ENCODE data around the gene SLFN13. TPM values are rescaled to one million over a fixed set of nuclear protein-coding genes. Genes with fewer than 3 reads are reported as not detected.

SLFN13 gene
- total RNA-seq, 4 donors from 2014 or later = 3.1 to 9.6 (median 5.8) TPM

DNA sequence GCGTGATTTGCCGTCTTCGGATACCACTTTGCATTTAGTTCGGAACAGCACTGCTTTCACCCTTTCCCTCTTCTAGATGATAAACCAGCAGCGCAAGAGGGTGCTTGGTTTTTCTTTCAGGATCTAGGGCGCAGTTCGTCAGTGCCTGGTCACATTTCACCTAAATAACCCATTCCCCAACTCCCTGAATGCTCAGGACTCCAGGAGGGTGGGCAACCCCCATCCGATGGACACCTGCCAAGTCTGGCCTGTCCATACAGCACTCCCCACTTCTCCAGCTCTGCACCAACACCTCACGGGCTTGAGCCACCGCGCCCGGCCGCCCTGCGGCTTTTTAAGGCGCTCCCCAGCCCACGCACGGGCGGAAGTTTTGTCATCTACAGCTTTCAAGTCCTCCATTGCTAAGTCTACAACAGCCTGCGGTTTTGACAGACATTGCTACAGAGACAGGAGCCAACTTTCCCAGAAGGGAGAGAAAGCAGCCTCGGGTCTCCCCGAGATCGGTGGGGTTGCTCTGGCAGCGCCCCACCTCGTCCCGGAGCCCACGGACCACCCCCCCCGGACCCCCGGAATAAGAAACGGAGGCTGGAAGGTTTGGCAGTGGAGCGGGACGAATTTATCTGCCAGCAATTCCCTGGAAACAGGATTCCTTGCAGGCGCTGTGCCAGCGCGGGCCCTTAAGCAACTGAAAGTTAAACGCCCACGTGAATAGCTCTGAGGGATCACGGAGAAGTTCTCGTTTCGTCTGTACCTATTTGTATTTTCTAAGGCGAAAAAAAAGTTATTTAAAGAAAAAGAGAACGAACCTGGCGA, 38.6 kb upstream of the SLFN13 start:
- TF ChIP-seq, protein P1, sequence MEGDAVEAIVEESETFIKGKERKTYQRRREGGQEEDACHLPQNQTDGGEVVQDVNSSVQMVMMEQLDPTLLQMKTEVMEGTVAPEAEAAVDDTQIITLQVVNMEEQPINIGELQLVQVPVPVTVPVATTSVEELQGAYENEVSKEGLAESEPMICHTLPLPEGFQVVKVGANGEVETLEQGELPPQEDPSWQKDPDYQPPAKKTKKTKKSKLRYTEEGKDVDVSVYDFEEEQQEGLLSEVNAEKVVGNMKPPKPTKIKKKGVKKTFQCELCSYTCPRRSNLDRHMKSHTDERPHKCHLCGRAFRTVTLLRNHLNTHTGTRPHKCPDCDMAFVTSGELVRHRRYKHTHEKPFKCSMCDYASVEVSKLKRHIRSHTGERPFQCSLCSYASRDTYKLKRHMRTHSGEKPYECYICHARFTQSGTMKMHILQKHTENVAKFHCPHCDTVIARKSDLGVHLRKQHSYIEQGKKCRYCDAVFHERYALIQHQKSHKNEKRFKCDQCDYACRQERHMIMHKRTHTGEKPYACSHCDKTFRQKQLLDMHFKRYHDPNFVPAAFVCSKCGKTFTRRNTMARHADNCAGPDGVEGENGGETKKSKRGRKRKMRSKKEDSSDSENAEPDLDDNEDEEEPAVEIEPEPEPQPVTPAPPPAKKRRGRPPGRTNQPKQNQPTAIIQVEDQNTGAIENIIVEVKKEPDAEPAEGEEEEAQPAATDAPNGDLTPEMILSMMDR (IDR thresholded peaks at IDR 0.05; ENCODE audit: low read depth) = no peak

DNA sequence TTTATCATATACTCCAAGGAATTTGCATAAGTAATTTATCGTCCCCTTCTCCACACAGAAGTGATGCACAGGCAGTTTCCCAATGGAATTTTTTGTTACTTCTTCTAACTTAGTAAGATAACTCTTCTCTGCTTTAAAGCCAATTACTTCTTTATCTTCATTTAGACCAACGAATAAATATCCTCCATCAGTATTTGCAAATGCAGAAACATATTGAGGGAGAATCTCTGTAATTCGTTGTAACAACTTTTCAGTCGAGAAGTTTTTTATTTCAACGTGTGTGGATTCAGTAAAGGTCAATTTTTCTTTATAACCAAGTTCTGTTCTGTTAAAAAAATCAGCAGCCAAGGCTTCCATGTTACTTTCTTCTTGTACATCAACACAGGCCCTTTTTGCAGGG, 30.7 kb upstream of the SLFN13 start:
- TF ChIP-seq, protein P1 (IDR thresholded peaks at IDR 0.05; ENCODE audit: low read depth) = no peak

DNA sequence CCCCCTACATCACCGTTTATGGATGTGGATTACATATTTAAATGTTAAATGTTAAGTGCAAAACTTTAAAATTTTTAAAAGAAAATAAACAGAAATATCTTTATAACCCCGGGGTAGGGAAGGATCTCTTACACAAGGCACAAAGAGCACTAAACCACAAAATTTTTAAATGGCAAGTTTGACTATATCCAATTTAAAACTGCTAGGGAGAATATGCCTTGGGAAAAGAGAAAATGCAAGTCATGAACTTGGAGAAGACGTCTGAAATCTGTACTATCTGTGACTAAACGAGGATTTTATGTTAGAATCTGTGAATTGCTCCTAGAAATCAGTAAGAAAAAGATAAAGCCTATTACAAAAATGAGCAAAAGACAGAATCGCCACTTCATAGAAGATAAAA, 28.7 kb upstream of the SLFN13 start:
- TF ChIP-seq, protein P1 (IDR thresholded peaks at IDR 0.05; ENCODE audit: low read depth) = no peak

DNA sequence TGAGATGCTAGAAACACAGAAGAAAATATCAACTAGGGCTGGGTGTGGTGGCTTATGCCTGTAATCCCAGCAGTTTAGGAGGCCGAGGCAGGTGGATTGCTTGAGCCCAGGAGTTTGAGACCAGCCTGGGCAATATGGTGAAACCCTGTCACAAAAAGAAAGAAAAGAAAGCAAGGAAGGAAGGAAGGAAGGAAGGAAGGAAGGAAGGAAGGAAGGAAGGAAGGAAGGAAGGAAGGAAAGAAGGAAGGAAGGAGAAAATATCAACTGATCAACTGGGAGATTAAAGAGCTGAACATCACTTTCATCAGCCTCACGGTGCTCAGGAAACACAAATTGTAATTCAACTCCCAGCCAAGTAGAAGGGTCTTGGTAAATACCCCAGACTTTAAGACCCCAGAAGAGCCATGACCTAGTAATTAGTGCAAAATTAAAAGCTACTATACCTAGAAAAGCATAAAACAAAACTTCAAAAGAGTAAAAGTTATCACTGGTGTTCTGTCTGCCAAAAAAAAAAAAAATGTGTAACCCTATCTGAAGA, 27.8 kb upstream of the SLFN13 start:
- TF ChIP-seq, protein P1 (IDR thresholded peaks at IDR 0.05; ENCODE audit: low read depth) = no peak

DNA sequence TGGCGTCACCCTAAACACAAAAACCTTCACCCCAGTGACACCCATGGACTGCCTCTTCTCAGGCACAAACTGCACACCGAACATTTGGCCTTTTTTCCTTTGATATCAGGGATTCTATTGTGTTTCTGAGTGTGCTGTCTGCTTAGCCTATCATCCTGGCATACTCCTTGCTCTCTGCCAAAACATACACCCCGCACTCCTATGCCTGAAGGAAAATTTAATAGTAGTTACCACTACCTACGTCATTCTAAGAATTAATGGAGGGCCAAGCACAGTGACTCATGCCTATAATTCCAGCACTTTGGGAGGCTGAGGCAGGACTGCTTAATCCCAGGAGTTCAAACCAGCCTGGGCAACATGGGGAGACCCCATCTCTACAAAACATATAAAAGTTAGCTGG, 19.9 kb upstream of the SLFN13 start:
- TF ChIP-seq, protein P1 (IDR thresholded peaks at IDR 0.05; ENCODE audit: low read depth) = no peak

DNA sequence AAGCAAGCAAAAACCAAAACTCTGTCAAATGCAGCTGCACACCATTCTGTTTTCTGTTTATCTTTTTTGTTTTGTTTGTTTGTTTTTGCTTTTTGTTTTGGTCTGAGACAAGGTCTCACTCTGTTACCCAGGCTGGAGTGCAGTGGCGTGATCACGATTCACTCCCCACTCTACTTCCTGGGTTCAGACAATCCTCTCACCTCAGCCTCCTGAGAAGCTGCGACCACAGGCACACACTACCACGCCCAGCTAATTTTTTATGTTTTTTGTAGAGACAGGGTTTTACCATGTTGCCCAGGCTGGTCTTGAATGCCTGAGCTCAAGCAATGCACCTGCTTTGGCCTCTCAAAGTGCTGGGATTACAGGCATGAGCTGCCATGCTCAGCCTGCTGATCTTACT, 19.3 kb upstream of the SLFN13 start:
- TF ChIP-seq, protein P1 (IDR thresholded peaks at IDR 0.05; ENCODE audit: low read depth) = no peak

DNA sequence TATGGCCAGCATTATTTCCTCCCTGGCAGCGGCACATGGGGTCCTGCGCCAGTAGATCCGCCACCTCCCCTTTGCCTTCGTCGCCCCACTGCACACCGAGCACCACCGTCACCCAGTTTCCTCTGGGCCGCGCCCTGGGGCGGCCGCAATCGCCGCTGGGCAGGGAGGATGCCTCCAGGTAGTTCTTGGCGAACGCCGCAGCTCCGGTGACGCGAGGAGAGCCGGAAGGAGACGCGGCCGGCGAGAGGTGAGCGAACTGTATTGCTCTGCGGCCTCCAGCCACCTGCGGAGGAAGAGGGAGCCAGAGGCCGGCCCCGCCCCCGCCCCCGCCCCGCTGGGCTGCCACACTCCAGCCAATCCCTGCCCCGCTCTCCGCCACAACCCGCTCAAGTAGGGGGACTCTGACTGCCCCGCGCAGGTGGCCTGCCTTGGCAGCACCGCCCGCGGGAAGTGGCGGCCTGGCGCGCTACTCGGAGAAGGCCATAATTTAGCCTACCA, 11.8 kb upstream of the SLFN13 start:
- TF ChIP-seq, protein P1 (IDR thresholded peaks at IDR 0.05; ENCODE audit: low read depth) = no peak

All from subcutaneous adipose tissue (tissue), 4 donors.